K562 (cell line): ENCODE measurements around the gene EN1. TPM values are rescaled to one million over a fixed set of nuclear protein-coding genes. Genes with fewer than 3 reads are reported as not detected.

Experiments used
- BDP1 ChIP-seq: IDR thresholded peaks from 3 replicates; pipeline ENCODE4 v1.6.1; 2011; ENCODE audit not compliant: insufficient read length, insufficient read depth
- CREM ChIP-seq: IDR thresholded peaks from 2 replicates; pipeline ENCODE4 v1.6.1; 2014; ENCODE audit warnings: antibody characterized with exemption, low read depth
- HMG20B ChIP-seq: fragments of 250-450 bp; sonication (Bioruptor Pico); IDR thresholded peaks from 2 replicates; pipeline ENCODE4 v1.5.0; 2021; ENCODE audit warnings: mild to moderate bottlenecking
- NR3C1 ChIP-seq: sonication (generic); formaldehyde crosslinking; IDR thresholded peaks from 2 replicates; pipeline ENCODE4 v1.8.1; 2022; ENCODE audit warnings: missing genetic modification reagents
- SMC3 ChIP-seq: conservative IDR thresholded peaks from 2 replicates; pipeline ENCODE4 v1.6.1; 2011; ENCODE audit warnings: low read depth, low read length, improper control_type of control experiment; ENCODE audit not compliant: insufficient read depth
- TAF15 ChIP-seq: fragments of 200-400 bp; formaldehyde crosslinking; IDR thresholded peaks from 2 replicates; pipeline ENCODE4 v1.6.1; 2017; ENCODE audit warnings: mild to moderate bottlenecking, low read depth, low read length, moderate library complexity
- TAL1 ChIP-seq: fragments of 450-650 bp; IDR thresholded peaks from 2 replicates; pipeline ENCODE4 v1.6.1; 2016; ENCODE audit warnings: mild to moderate bottlenecking
- ZKSCAN3 ChIP-seq: fragments of 250-450 bp; sonication (Bioruptor Pico); IDR thresholded peaks from 2 replicates; pipeline ENCODE4 v1.4.0; 2020
- polyA plus RNA-seq, 8 experiments: library from polyadenylated mRNA; depleted of rRNA in 4 of 8; stranded (reverse) in 5 of 8; unstranded in 3 of 8; fragments of >200 nt; fragmentation: Nextera tagmentation in 2 of 8; fragmentation: Illumina TruSeq in 1 of 8; extraction: Ambion mirVana in 2 of 8; extraction: Trizol in 1 of 8; gene quantifications; 2 replicates each; pipeline versions ENCODE4 v1.2.1 to v1.2.3, GENCODE V29; 2011 to 2014; ENCODE audit warnings: inconsistent platforms in 1 of 8, missing spikeins in 1 of 8
- total RNA-seq, 7 experiments: library from RNA; depleted of rRNA in 6 of 7; stranded (reverse); fragments of >200 nt in 6 of 7; fragmentation: Illumina TruSeq in 2 of 7; extraction: Trizol in 2 of 7; gene quantifications; 2 replicates each; pipeline versions ENCODE4 v1.2.1 to v1.2.3, GENCODE V29; 2011 to 2021; ENCODE audit warnings: low replicate concordance in 1 of 7
- TF ChIP-seq, protein P1 (sequence below), 2 experiments: fragments of 150-350 bp in 1 of 2; IDR thresholded peaks; 2 replicates each; pipeline ENCODE4 v1.6.1; 2012 to 2016; ENCODE audit warnings: low read depth in 2 of 2, low read length in 2 of 2, mild to moderate bottlenecking in 1 of 2, moderate library complexity in 1 of 2
- TF ChIP-seq, protein P2 (sequence below): IDR thresholded peaks from 2 replicates; pipeline ENCODE4 v1.6.1; 2011; ENCODE audit warnings: borderline replicate concordance, low read depth, mild to moderate bottlenecking, moderate library complexity, low read length; ENCODE audit not compliant: insufficient read depth, poor library complexity, severe bottlenecking
- TF ChIP-seq, protein P3 (sequence below), 2 experiments: fragments of 450-650 bp; IDR thresholded peaks; 2 replicates each; pipeline ENCODE4 v1.6.1; 2016; ENCODE audit warnings: mild to moderate bottlenecking in 2 of 2, borderline replicate concordance in 1 of 2, low read depth in 1 of 2, moderate library complexity in 1 of 2
- TF ChIP-seq, protein P4 (sequence below), 2 experiments: fragments of 450-650 bp; IDR thresholded peaks; 2 replicates each; pipeline ENCODE4 v1.6.1; 2016

EN1 gene
- total and polyA plus RNA-seq, 9 of the 15 experiments (the other 6 are each of a cell fraction or from before 2014, with no cell fraction given), result 0.06 to 2.0 (median 0.51) TPM

DNA sequence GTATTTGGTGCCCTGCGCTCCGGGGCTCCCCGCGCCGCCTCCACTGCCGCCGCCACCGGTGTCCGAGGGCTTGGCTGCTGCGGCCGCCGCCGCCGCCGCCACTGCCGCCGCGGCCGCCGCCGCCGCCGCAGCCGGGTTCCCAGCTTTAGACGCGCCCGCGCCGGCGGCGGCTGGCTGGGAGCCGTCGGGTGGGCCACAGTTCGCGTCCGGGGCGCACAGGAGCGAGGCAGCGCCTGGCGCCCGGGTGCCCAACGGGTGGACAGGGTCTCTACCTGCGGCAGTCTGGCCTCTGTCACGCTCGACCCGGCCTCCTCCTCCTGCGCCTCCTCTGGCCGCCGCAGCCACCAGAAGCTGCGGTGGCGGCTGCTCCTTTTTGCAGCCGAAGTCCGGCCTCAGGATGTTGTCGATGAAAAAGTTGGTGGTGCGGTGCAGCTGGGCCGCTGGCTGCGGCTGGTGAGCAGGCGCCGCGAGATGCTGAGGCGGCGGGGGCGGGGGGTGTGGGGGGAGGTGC, 951 bp downstream of the EN1 start (continued):
- TF ChIP-seq, protein P1, sequence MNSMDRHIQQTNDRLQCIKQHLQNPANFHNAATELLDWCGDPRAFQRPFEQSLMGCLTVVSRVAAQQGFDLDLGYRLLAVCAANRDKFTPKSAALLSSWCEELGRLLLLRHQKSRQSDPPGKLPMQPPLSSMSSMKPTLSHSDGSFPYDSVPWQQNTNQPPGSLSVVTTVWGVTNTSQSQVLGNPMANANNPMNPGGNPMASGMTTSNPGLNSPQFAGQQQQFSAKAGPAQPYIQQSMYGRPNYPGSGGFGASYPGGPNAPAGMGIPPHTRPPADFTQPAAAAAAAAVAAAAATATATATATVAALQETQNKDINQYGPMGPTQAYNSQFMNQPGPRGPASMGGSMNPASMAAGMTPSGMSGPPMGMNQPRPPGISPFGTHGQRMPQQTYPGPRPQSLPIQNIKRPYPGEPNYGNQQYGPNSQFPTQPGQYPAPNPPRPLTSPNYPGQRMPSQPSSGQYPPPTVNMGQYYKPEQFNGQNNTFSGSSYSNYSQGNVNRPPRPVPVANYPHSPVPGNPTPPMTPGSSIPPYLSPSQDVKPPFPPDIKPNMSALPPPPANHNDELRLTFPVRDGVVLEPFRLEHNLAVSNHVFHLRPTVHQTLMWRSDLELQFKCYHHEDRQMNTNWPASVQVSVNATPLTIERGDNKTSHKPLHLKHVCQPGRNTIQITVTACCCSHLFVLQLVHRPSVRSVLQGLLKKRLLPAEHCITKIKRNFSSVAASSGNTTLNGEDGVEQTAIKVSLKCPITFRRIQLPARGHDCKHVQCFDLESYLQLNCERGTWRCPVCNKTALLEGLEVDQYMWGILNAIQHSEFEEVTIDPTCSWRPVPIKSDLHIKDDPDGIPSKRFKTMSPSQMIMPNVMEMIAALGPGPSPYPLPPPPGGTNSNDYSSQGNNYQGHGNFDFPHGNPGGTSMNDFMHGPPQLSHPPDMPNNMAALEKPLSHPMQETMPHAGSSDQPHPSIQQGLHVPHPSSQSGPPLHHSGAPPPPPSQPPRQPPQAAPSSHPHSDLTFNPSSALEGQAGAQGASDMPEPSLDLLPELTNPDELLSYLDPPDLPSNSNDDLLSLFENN (IDR thresholded peaks at IDR 0.05; ENCODE audit: low read depth in 2 of 2, low read length in 2 of 2), result no peak
- TF ChIP-seq SMC3, result no peak
- TF ChIP-seq, protein P2, sequence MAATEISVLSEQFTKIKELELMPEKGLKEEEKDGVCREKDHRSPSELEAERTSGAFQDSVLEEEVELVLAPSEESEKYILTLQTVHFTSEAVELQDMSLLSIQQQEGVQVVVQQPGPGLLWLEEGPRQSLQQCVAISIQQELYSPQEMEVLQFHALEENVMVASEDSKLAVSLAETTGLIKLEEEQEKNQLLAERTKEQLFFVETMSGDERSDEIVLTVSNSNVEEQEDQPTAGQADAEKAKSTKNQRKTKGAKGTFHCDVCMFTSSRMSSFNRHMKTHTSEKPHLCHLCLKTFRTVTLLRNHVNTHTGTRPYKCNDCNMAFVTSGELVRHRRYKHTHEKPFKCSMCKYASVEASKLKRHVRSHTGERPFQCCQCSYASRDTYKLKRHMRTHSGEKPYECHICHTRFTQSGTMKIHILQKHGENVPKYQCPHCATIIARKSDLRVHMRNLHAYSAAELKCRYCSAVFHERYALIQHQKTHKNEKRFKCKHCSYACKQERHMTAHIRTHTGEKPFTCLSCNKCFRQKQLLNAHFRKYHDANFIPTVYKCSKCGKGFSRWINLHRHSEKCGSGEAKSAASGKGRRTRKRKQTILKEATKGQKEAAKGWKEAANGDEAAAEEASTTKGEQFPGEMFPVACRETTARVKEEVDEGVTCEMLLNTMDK, result peak; percentile 8
- TF ChIP-seq ZKSCAN3 (CRISPR knock-in tag), result no peak
- TF ChIP-seq CREM, result no peak
- TF ChIP-seq, protein P3, sequence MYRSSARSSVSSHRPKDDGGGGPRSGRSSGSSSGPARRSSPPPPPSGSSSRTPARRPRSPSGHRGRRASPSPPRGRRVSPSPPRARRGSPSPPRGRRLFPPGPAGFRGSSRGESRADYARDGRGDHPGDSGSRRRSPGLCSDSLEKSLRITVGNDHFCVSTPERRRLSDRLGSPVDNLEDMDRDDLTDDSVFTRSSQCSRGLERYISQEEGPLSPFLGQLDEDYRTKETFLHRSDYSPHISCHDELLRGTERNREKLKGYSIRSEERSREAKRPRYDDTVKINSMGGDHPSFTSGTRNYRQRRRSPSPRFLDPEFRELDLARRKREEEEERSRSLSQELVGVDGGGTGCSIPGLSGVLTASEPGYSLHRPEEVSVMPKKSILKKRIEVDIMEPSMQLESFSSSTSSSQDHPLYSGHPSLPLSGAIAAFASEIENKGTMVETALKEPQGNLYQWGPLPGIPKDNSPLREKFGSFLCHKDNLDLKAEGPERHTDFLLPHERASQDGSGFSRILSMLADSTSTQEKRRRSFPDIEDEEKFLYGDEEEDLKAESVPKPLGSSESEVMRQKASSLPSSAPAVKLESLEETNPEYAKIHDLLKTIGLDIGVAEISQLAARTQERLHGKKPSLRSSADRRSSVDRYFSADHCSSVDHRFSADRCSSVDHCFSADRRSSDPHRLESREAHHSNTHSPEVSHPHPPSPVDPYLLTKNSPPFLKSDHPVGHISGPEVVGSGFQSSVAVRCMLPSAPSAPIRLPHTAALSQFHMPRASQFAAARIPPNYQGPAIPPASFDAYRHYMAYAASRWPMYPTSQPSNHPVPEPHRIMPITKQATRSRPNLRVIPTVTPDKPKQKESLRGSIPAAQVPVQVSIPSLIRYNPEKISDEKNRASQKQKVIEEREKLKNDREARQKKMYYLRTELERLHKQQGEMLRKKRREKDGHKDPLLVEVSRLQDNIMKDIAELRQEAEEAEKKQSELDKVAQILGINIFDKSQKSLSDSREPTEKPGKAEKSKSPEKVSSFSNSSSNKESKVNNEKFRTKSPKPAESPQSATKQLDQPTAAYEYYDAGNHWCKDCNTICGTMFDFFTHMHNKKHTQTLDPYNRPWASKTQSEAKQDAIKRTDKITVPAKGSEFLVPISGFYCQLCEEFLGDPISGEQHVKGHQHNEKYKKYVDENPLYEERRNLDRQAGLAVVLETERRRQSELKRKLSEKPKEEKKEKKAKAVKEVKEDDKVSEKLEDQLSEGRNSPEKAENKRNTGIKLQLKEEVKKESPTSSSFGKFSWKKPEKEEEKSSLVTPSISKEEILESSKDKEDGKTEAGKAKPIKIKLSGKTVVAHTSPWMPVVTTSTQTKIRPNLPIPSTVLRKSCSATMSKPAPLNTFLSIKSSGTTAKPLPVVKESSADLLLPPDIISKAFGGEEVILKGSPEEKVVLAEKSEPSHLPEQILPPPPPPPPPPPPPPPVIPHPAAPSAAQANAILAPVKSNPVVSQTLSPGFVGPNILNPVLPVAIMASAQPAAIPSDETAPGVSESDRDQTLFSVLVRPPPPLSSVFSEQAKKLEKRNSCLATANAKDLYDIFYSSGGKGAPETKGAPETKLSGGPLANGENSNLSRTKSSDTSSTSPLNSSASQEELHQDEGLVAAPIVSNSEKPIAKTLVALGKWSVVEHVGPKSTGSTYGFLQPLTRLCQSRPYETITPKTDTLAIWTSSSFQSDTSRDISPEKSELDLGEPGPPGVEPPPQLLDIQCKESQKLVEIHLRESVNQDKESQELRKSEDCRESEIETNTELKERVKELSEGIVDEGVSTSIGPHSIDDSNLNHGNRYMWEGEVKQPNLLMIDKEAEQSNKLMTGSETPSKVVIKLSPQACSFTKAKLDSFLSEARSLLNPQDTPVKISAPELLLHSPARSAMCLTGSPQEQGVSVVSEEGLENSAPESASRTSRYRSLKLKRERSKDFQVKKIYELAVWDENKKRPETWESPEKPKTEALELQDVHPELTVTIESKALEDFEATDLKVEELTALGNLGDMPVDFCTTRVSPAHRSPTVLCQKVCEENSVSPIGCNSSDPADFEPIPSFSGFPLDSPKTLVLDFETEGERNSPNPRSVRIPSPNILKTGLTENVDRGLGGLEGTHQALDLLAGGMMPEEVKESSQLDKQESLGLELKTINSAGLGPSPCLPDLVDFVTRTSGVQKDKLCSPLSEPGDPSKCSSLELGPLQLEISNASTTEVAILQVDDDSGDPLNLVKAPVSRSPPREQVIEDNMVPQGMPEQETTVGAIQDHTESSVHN (IDR thresholded peaks at IDR 0.05; ENCODE audit: borderline replicate concordance in 1 of 2, low read depth in 1 of 2), result no peak
- TF ChIP-seq HMG20B (CRISPR knock-in tag), result no peak
- no peak for TF ChIP-seq BDP1
- TF ChIP-seq TAL1, result no peak
- no peak for TF ChIP-seq TAF15
- TF ChIP-seq, protein P4, sequence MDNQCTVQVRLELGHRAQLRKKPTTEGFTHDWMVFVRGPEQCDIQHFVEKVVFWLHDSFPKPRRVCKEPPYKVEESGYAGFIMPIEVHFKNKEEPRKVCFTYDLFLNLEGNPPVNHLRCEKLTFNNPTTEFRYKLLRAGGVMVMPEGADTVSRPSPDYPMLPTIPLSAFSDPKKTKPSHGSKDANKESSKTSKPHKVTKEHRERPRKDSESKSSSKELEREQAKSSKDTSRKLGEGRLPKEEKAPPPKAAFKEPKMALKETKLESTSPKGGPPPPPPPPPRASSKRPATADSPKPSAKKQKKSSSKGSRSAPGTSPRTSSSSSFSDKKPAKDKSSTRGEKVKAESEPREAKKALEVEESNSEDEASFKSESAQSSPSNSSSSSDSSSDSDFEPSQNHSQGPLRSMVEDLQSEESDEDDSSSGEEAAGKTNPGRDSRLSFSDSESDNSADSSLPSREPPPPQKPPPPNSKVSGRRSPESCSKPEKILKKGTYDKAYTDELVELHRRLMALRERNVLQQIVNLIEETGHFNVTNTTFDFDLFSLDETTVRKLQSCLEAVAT (IDR thresholded peaks at IDR 0.05), result no peak
- TF ChIP-seq NR3C1 (CRISPR knock-in tag), result no peak
